HG03135 (cell line): ENCODE measurements around the gene MAP2K5.

ENCODE experiments used
- ATAC-seq: cut with Tn5 transposase; IDR thresholded peaks from one replicate; pipeline ENCODE4 v1.9.1; 2021; ENCODE audit warnings: mild to moderate bottlenecking, moderate library complexity; ENCODE audit not compliant: unreplicated experiment

MAP2K5 gene

GRCh38 chr15:67832897-67833709, 290.6 kb downstream of the MAP2K5 start:
- ATAC-seq: no peak

- ATAC-seq: no peak
These were observed 291.4 kb downstream of the MAP2K5 start for GRCh38 chr15:67833710-67834511.

DNA sequence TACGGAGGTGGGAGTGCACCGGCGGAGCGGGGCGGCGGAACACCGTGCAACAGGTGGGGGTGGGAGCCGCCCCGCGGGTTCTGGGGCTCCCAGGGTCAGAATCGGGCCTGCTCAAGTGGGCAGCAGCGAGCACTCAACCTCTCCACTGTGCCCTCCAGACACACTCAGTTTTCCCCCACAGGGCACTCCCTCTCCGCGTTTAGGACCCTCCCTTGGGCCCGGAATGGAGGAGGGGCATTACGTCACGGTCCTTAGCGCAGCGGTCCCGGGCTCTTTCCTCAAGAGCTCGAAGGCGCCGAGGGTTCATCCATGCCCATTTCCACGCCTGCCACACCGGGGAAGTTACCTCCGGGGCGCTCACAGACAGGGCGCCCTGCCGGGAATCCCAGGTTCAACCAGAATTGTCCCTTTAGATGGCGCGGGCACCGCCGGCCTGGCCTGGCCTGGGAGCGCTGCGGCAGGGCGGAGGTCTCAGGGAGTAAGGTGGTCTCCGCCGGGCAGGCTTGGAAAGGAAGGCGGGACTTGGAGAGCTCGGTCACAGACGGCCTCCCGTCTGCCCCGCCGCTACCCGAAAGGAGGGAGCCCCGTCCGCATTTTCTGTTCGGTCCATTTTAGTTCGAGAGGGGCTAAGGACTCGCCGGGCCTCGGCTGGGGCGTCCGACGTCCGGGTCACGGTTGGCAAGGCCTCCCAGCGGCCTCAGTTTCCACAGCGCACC, 292.2 kb downstream of the MAP2K5 start:
- no peak for ATAC-seq

DNA sequence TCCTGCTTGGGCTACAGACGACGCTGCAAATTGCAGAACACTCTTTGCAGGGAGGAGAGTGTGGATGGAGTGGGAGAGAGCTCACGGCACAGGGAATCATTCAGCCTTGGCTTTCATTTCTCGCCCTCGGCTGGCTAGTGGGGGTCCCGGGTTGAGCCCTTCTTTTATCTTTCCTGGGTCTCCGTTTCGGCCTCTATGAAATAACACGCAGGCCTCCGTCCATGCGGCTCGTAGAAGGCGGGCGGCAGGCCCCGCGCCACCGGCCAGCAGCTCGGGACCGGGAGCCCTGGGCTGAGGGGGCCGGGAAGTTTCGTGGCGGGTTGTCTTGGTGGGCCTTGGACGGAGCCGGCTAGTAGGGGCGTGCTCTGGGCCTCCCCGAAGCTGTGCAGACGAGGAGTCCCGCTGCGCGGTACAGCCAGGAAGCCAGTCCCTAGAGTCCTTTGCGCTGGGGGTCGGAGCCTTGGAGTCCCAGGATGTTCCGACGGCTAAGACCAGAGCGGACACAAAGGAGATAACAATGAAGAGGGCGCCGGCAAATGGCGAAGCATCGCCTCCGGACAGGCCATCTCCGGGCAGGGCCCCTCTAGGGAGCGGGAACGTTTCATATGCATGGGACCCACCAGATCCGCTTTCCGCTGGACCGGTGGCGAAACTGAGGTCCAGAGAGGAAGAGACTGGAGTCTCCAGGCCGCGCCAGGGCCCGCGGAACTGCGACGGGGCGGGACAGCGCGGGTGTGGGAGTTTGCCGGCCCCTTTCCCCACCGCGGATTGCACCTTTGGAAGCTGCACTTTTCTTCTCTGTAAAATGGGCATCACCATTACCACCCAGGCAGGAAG, 293.0 kb downstream of the MAP2K5 start:
- ATAC-seq: no peak

DNA sequence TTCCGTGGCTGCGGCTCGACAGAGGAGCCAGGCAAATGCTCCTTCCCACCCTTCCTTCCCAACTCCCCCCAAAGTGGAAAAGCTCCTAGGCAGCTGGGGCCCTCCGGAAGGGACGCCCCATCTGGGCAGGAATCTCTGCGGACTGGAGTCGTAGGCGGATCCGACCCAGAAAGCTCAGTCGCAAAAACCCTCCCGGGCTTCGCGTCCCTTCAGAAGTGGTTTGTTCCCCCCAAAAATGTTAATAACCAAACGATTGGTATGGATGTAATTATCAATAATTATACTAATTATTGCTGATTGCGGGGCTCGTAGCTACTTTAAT, 293.6 kb downstream of the MAP2K5 start:
- no peak for ATAC-seq

GRCh38 chr15:67836477-67836876, 294.0 kb downstream of the MAP2K5 start:
- ATAC-seq: no peak

DNA sequence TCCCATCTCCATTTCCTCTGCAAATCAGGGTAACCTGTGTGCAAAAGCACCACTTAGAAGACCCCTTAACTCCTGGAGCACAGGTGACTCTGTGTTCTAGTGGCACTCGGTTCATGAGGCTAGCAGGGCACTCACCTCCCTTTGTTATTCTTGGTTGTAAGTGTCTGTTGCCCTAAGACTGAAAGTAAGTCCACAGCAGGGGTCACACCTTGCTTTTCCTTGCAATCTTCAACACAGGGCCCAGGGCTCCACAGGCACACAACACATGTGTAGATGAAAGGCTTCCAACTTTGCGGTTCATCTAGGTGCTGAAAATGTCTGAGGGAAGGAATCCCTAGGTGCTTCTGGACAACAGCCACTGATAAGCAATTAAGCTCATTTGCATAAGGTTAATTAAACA, 294.5 kb downstream of the MAP2K5 start:
- no peak for ATAC-seq

- ATAC-seq: no peak
These were observed 296.4 kb downstream of the MAP2K5 start for GRCh38 chr15:67838789-67839332.

DNA sequence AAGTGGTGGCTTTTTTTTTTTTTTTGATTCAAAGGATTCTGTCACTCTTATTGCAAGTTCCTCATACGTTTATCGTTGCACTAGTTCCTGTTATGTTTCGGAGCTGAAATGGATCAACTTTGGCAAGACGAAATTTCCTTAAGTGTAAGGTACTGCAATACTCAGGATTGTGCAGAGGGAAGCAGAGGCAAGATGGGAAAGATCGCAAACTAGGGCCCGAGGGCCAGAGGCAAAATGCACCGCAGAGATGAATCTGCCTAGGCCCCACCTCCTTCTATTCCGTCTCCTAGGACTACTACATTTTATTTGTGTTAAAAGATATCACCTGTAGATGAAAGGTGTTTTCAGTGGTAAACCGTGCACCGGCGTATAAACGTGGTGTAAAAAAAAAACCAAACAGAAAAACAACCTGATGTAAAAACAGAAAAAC, 297.0 kb downstream of the MAP2K5 start:
- ATAC-seq: no peak

- ATAC-seq: peak; percentile 81
These were observed 297.6 kb downstream of the MAP2K5 start, which contains the start of gene RNU6-1 for GRCh38 chr15:67839929-67840748. TSS of gene RNU6-1 (minus strand) at chr15:67840045.

GRCh38 chr15:67840749-67841512, 298.4 kb downstream of the MAP2K5 start:
- ATAC-seq: no peak

GRCh38 chr15:67841513-67841762, 298.9 kb downstream of the MAP2K5 start:
- ATAC-seq: no peak

DNA sequence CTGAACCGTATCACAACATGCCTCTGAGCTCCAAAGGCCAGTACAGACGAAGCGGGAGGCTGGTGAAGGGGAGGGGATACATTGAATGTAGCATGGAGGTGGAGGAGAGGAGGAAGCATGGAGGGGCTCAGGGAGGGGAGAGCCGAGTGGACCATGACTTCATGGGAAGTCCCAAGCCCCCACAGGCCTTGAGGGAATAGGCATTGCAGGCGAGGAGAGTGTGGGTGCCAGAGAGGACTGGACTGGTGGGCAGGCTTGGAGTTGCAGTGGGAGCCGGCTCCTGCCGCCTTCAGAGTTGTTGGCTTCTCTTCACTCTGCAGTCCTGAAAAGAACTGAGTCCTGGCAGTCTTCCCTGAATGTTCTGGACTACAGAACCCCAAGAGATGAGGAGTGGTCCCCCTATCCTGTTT, 300.6 kb downstream of the MAP2K5 start:
- ATAC-seq: no peak

- no peak for ATAC-seq
These were observed 301.3 kb downstream of the MAP2K5 start for GRCh38 chr15:67843571-67844387.

GRCh38 chr15:67845974-67846373, 303.5 kb downstream of the MAP2K5 start:
- no peak for ATAC-seq

DNA sequence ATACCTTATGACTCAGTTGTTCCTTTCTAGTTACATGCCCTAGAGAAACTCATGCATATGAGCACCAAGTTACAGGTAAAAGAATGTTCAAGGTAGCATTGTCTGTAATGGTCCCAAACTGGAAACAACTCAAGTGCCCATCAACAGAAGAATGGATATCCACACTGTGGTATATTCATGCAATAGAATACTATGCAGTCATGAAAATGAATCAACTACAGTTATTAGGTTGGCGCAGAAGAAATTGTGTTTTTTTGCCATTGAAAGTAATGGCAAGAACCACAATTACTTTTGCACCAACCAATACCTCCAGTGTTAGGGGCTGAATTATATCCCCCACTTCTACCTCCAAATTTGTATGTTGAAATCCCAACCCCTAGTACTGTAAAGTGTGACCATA, 307.0 kb downstream of the MAP2K5 start:
- no peak for ATAC-seq

- no peak for ATAC-seq
These were observed 307.8 kb downstream of the MAP2K5 start for GRCh38 chr15:67850336-67850735.

GRCh38 chr15:67850994-67851571, 308.6 kb downstream of the MAP2K5 start:
- ATAC-seq: no peak
